GM19023 (cell line): Measurements from ENCODE around the gene ATP11A.

Experiments
- ATAC-seq: cut with Tn5 transposase; IDR thresholded peaks from one replicate; pipeline ENCODE4 v1.9.1; 2021; ENCODE audit warnings: mild to moderate bottlenecking, moderate library complexity; ENCODE audit not compliant: unreplicated experiment

The ATP11A gene

DNA sequence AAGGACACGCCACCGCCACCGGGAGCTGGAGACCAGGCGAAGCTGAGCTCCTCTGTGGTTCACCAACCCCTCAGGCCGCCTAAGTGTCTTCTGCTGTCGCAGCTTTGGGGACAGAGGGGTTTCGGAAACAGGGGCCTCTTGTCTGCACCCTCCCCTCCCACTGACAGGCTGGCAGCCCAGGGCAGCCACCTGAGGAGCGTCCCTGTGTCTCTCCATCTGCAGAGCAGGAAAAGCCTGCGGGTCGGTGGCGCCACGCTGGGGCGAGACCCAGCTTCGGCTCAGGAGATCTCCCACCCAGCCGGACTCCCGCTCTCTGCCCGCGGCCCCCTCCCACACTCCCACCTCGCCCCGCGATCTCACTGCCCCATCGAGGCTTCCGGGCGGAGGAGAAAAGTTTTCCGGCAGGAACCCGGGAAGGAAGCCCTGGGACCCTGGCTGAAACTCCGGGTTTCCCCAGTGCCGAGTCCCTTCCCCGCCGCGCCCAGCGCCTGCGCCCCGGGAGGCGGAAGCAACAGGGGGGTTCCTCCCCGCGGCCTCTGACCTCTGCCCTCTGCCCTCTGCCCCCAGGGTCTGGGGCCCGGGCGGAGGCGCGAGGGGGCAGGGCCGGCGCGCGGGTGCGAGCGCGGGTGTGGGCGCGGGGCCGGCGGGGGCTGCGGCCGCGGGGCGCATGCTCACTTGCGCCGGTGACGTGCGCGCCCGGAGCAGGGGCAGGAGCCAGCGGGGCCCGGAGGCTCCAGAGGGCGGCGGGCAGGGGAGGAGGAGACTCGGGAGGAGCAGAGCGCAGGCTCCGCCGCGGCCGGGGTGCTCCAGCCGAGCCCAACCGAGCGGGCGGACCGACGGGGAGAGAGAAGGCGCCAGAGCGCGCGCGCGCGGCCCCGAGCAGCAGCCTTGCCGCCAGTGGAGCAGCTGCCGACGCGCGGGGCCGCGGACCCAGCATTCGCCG lies at the start of gene ATP11A:
Gene ATP11A (plus strand): TSS at position 736 of the 943 bp plus-strand sequence. CDS start 379 bp downstream, outside the sequence.
- ATAC-seq: peak; percentile 75

GRCh38 chr13:112641456-112642089 lies 48.3 kb upstream of the ATP11A start:
- no peak for ATAC-seq

DNA sequence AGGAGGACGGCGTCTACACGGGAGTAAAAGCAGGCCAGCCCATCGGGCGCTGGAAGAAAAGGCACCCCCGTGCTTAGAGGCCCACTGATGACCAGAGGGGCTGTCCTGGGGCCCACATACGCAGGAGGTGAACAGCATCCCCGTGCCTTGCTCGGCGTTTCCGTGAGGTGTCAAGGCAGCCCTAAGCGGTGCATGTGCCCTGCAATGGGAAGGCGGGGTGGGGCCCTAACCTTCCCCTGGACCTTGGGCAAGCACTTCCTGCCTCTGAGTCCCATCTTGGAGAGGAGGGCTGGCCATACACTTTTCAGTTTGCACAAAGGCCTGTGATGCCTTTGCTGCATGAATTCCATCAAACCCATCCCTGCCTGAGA lies 47.8 kb upstream of the ATP11A start:
- ATAC-seq: no peak

DNA sequence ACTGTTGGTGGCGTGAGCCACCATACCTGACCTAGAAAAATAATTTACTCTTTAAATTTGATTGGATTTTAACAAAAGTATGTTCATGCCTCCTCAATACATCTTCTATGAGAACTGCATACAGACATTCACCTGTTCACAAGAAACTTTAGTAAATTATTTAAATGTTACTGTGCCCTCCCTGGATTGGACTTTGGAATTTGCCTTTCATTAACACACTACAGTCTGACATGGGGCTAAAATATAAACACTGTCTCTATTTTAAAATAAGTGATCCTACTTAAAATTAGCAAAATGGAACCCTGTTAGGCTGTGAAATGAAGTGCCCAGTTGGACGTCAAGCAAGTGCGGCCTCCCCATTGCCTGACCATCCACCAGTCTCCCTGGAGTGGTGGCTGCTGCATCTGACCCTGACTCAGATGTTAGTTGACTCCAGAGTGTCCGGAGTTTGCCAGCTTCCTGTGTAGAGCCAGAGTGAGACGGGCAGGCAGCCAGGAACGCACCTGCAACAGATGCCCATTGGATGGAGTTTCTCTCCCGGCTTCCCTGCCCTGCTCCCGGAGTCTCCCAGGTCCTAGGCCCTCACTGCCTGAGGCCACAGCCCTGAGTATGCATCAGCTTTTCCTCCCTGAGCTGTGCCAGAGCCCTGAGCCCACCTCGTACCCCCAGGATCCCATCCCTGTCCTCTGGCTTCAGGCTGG lies 45.9 kb upstream of the ATP11A start:
- ATAC-seq: no peak

DNA sequence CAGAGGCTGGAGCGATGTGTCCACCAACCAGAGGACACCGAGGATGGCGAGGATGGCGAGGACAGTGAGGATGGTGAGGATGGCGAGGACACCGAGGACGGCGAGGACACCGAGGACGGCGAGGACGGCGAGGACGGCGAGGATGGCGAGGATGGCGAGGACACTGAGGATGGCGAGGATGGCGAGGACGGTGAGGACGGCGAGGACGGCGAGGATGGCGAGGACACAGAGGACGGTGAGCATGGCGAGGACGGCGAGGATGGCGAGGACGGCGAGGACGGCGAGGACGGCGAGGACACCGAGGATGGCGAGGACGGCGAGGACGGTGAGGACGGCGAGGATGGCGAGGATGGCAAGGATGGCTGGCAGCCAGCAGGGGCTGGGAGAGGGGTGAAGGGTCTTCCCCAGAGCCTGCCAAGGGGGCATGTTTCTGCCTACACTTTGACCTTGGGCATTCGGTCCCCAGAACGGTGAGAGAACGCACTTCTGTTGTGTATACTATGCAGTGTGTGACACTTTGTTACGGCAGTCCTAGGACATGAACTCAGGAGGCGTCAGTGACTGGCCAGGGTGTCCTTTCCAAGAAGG lies 44.4 kb upstream of the ATP11A start:
- no peak for ATAC-seq

GRCh38 chr13:112647256-112647655 lies 42.6 kb upstream of the ATP11A start:
- ATAC-seq: no peak

- ATAC-seq: no peak
Measured at GRCh38 chr13:112648101-112648500, 41.7 kb upstream of the ATP11A start.

- no peak for ATAC-seq
Measured at GRCh38 chr13:112648966-112649690, 40.7 kb upstream of the ATP11A start.

DNA sequence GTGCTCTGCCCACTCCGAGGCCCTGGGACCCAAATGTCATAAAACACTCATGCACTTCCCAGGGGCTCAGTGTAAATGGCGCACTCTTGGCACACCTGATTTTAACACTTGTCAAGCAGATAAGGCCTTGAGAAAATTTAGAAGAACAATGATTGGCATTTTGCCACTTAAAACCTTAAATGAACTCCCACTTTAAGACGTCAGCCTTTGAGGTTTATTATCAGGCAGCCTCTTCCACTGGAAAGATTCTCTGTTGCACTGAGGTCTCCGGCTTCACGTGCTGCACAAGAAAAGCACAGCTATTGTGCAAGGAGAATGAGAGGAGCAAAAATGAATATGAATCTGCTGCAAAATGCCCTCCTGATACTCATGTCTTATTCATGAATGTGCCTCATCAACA lies 38.5 kb upstream of the ATP11A start:
- no peak for ATAC-seq

GRCh38 chr13:112651750-112652511 lies 37.9 kb upstream of the ATP11A start:
- ATAC-seq: no peak

- ATAC-seq: no peak
Measured at GRCh38 chr13:112652512-112653070, 37.2 kb upstream of the ATP11A start.

- ATAC-seq: no peak
Measured at GRCh38 chr13:112653071-112653470, 36.8 kb upstream of the ATP11A start.

DNA sequence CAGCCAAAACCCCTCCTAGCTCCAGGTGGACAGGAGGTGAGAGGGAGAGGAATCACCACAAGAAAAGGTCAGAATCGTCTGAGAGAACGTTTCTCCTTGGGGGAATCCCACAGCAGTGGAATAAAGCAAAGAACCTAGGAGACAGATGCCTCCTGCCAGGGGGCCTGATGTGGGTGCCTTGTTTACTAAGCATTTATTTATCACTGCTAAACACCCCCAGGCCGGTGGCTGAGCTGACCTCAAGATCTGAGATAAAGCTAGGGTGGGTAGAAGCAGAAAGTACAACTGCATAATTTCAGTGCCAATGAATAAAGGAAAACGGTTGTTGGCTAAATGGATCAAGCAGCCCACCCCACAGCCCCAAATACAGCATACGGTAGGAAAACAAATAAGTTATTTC lies 33.9 kb upstream of the ATP11A start:
- no peak for ATAC-seq

GRCh38 chr13:112657850-112658445 lies 31.9 kb upstream of the ATP11A start:
- no peak for ATAC-seq

GRCh38 chr13:112658808-112659207 lies 31.0 kb upstream of the ATP11A start:
- no peak for ATAC-seq

DNA sequence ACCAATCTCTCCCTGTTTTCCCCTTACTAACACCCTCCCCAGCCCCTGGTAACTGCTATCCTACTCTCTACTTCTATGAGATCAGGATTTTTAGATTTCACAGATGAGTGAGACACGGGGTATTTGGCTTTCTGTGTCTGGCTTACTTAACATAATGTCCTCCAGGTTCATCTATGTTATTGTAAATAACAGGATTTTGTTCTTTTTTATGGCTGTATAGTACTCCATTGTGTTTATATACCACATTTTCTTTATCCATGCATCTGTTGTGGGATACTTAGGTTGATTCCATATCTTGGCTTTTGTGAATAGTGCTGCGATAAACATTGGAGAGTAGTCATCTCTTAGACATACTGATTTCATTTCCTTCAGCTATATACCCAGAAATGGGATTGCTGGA lies 28.5 kb upstream of the ATP11A start:
- ATAC-seq: no peak

DNA sequence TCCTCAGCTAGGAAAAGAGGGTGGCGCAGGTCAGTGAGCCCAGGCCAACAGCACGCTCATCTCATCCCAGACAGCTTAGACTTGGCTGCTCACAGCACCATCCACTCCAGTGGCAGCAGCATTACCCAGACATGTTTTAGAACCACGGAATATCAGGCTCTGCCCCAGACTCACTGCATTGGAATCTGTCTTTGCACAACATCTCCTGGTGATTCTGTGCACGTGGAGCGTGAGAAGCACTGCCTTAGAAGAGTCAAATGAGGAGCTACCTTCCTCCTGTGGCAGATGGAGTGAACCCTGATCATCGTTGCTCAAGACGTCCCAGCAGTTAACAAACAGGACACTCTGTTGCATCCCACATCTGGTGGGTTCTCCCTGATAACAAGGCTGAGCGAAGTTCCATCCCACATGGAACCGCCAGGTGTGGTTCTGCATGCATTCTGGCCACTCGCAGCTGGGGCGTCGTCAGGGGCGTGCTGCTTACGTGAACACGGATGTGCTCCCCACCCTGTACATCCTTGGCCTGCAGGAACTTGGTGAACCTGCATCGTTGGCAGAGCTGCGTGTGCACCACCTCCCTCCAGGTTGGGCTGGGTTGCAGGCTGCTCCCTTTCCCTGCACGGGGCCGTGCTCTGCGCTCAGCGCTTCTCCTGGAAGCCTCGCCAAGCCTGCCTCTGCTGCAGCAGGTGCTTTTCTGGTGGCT lies 25.2 kb upstream of the ATP11A start:
- no peak for ATAC-seq

DNA sequence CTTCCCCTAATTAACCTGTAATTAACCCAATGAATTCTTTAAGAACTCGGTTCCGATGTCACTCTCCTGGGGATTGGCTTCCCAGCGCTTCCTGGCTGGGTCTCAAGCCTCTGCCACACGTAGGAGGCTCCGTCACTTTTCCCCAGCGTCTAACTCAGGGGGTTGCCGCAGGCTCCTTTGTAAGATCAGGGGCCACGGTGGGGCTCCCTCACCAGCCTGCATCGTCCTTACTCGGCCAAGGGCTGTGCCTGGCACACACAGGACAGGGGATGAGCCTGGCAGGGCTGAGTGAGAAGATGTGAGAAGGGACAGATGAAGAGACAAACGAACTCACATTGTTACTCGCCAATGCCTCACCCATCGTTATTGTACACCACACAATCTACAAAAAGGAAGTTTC lies 20.9 kb upstream of the ATP11A start:
- no peak for ATAC-seq
